GM19372 (cell line): ENCODE measurements around the gene SYT8.
"Not testable (repeated sequence)": the region's sequence is repeated elsewhere in the genome, so short reads cannot be mapped to it uniquely, and the experiment has no call there.

Source experiments
- ATAC-seq: cut with Tn5 transposase; IDR thresholded peaks from one replicate; pipeline ENCODE4 v1.9.1; 2021; ENCODE audit warnings: mild to moderate bottlenecking, low read depth, moderate library complexity; ENCODE audit not compliant: unreplicated experiment

Gene SYT8

GRCh38 chr11:1834779-1835670 is at the start of gene SYT8:
SYT8 (plus strand) TSS chr11:1834990; CDS start chr11:1835106, 116 bp downstream.
- ATAC-seq, result no peak

- no peak for ATAC-seq
Observed at GRCh38 chr11:1785749-1786413, 48.9 kb upstream of the SYT8 start.

DNA sequence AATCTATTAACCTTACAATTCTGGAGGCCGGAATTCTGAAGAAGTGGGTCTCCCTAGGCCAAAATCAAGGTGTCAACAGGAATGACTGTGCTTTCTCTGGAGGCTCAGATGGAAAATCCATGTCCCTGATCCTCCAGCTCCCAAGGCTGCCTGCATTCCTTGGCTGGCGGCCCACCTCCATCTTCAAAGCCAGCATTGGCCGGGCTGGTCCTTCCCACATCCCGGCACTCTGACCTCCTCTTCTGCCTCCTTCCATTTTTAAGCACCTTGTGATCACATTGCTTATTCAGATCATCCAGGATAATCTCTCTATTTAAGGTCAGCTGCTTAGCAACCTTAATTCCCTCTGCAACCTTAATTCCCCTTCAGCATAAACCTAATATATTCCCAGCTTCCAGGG is 48.3 kb upstream of the SYT8 start:
- ATAC-seq, result no peak

DNA sequence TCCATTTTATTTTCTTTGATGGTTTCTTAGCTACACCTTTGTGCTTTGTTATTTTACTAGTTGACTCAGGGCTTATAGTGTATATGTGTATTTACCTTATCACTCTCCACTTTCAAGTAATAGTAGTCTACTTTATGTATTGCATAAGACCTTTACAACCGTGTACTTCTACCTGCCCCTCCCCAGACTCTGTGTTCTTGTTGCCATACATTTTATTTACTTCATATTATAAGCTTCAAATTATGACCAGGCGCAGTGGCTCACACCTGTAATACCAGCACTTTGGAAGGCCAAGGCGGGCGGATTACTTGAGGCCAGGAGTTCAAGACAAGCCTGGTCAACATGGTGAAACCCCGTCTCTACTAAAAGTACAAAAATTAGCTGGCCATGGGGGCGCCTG is 42.9 kb upstream of the SYT8 start:
- ATAC-seq, result no peak

DNA sequence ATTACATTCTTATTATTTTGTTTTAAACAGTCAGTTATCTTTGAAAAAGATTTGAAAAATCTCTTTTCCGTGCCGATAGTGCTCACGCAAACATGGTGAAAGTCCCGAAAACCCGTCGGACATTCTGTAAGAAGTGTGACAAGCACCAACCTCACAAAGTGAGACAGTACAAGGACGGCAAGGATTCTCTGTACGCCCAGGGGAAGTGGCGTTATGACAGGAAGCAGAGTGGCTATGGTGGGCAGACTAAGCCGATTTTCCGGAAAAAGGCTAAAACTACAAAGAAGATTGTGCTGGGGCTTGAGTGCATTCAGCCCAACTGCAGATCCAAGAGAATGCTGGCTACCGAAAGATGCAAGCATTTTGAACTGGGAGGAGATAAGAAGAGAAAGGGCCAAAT is 42.3 kb upstream of the SYT8 start:
- no peak for ATAC-seq

GRCh38 chr11:1793081-1793480 is 41.7 kb upstream of the SYT8 start:
- no peak for ATAC-seq

DNA sequence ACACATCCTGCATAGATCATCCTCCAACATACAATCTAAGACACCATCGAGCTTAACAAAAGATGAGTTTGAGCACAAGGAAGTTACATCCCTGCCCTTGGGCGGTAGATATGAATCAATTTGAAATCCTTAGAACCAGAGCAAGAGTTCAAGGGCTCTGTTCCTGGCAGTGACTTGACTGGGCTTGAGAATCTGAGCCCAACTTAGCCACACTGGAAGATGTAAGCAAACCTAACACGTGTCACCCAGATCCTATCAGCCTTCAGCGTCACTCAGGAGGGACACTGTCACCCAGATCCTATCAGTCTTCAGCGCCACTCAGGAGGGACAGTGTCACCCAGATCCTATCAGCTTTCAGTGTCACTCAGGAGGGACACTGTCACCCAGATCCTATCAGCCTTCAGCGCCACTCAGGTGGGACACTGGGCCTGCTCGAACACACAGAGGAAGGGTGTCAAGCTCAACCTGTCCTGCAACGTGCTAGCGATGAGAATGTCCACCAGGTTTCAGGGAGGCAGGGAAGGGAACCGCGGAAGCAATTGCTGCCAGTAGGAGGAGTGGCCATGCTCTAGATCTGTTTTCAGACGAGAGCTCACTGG is 38.3 kb upstream of the SYT8 start:
- ATAC-seq, result no peak

- no peak for ATAC-seq
Observed at GRCh38 chr11:1797391-1798125, 37.2 kb upstream of the SYT8 start.

- ATAC-seq, result no peak
Observed at GRCh38 chr11:1803246-1803645, 31.5 kb upstream of the SYT8 start.

DNA sequence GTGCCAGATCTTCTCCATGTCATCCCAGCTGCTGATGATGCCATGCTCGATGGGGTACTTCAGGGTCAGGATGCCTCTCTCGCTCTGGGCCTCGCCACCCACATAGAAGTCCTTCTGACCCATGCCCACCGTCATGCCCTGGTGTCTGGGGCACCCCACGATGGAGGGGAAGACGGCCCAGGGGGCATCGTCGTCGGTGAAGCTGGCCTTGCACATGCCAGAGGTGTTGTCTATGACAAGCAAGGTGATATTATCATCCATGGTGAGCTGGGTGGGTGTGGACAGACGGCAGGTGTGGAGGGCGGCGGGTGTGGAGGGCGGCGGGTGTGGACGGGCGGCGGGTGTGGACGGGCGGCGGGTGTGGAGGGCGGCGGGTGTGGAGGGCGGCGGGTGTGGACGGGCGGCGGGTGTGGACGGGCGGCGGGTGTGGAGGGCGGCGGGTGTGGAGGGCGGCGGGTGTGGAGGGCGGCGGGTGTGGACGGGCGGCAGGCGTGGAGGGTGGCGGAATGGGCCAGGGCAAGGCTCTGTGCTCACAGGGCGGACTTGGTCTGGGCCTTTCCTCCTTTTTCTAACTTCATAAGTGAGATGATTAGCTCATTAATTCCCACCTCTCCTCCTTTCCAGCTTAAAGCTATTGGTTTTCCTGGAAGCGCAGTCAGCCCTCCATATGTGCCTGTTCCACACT is 30.8 kb upstream of the SYT8 start:
- not testable (repeated sequence) for ATAC-seq

DNA sequence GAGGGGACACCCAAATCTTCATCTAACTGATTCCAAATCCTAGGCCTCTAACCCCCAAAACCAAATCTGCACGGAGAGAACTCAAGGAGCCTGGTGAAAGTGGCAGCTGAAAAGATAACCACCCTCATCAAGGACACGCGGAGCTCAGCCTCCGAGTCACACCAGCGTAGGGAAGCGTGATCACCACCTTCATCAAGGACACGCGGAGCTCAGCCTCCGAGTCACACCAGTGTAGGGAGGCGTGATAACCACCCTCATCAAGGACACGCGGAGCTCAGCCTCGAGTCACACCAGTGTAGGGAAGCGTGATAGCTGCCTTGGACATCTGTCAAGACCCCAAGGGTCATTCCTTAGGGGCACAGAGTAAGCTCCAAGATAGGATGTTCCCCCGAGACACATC is 29.3 kb upstream of the SYT8 start:
- ATAC-seq, result no peak

GRCh38 chr11:1807264-1807995 is 27.4 kb upstream of the SYT8 start:
- no peak for ATAC-seq

DNA sequence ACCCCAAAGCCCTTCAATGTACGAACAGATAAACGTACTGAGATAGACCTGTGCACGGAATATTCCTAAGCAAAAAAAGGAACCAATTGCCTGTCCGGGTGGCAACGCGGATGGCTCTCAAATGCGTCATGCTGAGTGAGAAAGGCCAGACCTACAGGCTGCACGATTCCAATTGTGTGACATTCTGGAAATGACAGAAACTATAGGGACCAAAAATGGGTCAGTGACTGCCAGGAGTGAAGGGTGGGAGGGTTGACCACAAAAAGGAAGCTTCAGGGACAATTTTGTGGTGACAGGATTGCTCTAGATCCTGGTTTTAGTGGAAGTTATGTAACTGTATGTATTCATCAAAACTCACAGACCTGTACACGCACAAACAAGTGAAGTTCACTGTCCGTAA is 24.0 kb upstream of the SYT8 start:
- no peak for ATAC-seq

DNA sequence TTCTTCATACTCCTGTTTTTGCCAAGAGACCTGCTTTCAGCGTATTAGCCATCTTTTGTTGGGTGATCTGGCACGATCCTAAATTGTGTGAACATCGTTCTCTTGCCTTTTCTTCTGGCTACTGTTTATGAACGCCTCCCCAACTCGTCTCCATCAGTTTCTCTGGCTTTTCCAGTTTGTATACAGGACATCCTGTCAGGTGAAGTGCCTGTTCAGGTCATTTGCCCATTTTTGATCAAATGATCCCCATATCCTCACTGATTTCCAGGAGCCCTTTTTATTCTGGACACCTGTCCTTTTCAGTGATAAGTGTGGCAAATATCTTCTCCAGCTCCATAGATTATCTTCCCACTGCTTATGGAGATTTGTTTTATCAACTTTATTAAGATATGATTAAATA is 22.5 kb upstream of the SYT8 start:
- ATAC-seq, result no peak

DNA sequence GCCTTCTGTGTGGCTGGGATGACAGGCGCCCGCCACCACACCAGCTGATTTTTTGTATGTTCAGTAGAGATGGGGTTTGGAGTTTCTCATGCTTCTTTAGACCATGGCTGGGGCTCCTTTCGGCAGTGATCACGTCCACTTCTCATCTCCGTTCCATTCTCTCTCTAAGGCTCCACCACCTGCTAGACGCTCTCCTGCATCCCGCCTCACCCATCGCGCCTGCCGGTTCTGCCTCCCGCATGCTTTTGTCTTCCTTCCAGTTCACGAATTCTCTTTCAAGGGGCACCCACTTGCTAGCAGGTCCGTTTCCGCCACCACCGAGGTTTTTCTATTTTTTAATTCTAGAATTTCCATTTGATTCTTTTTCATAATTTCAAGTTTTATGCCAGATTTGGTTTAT is 22.0 kb upstream of the SYT8 start:
- no peak for ATAC-seq

GRCh38 chr11:1813356-1813755 is 21.4 kb upstream of the SYT8 start:
- not testable (repeated sequence) for ATAC-seq

GRCh38 chr11:1814691-1815090 is 20.1 kb upstream of the SYT8 start:
- ATAC-seq, result no peak

- no peak for ATAC-seq
Observed at GRCh38 chr11:1815311-1815710, 19.5 kb upstream of the SYT8 start.

- ATAC-seq, result no peak
Observed at GRCh38 chr11:1815751-1816150, 19.0 kb upstream of the SYT8 start.

GRCh38 chr11:1817000-1817399 is 17.8 kb upstream of the SYT8 start:
- ATAC-seq, result no peak
